SW480 (cell line): ENCODE measurements around the gene RTF1.
"Not testable (repeated sequence)": the region's sequence is repeated elsewhere in the genome, so short reads cannot be mapped to it uniquely, and the experiment has no call there.

Source experiments
- DNase-seq: peaks from one replicate; pipeline ENCODE4 v3.0.0-alpha.2; 2016; ENCODE audit warnings: low spot score

Gene RTF1

DNA sequence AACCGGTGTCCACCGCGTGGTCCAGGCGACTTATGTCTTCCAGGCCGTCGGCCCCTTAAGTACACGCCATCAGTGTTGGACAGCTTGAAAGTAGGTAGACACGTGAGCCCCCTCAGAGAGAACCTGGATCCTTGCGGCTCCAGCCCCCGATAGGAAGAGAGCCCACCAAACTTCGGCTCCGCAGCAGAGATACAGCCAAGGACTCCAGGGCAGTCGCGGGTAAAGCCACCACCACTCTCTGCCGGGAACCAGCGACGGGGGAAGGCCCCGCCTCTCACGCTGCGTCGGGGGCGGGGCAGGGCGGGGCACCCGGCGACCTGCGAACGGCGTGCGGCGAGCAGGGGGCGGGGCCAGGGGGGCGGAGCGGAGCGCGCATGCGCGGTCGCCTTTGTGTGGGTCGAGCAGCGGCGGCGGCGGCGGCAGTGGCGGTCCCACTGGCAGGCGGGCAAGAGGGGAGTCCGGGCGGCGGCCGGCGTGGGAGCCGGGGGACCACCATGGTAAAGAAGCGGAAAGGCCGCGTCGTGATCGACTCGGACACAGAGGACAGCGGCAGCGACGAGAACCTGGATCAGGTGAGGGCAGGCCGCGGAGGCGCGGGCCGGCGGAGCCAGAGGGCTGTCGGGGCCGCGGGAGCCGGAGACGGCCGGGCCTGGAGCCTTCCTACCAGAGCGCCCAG, at the start of gene RTF1:
TSS of gene RTF1 (plus strand) at position 354 of the 676 bp plus-strand sequence. CDS start at position 375, 21 bp downstream.
- peak; percentile 76 for DNase-seq

DNA sequence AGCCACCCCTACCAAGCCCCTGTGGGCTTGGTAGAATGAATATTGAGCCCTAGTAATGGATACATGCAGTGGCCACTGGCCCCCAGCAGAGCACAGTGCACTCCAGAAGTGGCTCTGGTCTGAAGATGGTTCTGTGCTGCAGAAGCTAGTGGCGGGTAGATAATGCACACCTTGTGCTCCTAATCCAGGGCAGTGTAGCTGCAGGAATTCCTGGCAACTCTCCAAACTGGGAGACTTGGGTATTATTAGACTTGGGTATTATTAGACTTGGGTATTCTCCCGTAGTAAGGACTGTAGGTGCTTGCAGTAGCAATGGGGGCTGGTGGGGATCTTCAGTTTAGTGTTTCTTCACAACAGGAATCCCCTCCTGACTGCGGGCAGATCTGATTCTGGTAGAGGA, 49.5 kb upstream of the RTF1 start:
- DNase-seq: no peak

DNA sequence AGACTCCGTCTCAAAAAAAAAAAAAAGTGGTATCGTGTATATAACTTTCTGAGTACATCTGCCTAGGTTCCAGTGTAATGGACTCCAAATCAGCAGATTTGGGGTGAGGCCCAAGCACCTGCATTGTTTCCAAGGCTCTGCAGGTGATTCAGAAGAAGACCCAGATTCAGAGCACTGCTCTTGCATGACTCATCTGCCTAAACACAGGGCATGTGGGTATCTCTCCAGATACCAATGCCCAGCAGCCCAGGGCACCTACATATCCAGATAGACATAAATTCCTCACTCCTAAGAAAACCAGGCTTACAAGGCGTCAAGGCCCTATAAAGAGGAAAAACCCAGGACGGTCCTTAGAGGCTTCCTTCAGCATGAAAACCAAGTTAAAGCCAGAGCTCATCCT, 38.9 kb upstream of the RTF1 start:
- peak; percentile 7 for DNase-seq

GRCh38 chr15:41383974-41384749, 32.7 kb upstream of the RTF1 start:
- DNase-seq: not testable (repeated sequence)

DNA sequence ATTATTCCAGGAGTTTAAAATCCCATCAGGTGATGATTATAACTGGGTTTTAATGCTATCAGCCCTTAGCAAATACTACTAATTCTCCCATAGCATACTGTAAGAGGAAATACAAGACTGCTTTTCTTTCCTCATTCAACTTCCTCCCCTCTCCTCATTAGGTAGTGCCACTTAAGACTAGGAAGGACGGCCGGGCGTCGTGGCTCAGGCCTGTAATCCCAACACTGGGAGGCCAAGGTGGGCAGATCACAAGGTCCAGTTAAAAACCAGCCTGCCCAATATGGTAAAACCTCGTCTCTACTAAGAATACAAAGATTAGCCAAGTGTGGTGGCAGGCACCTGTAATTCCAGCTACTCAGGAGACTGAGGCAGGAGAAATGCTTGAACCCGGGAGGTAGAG, 29.2 kb upstream of the RTF1 start:
- no peak for DNase-seq

DNA sequence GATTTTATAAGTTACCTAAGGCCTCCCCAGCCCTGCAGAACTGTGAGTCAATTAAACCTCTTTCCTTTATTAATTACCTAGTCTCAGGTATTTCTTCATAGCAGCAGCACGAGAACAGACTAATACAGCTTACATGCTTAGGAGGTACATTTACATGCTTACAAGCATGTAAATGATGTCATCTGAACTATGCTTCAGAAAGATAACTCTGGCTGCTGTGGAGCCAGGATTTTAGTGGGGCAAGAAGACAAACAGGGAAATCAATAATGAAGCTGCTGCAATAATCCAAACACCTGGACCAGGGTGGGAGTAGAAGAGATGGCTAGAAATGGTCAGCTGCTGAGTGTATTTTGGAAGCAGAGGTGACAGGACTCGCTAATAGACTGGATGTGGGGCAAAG, 24.2 kb upstream of the RTF1 start:
- DNase-seq: no peak

DNA sequence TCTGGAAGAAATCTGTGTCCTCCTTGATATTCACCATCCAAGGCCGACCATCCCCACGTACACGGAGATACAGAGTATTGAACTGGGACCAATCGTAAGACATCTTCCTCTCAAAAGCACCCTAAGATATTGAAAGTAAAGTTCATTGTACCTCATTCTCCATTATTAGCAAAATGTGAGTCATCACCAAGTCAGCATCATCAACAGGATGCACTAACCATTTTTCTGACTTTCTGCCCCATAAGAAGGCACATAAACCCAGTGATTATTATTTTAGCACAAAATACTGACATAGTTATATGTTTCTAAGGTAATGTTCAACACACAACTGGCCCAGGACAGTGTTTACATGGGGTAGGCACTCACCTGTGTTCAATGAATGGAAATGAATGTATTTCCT, 22.0 kb upstream of the RTF1 start:
- no peak for DNase-seq

GRCh38 chr15:41396111-41396510, 20.8 kb upstream of the RTF1 start:
- DNase-seq: no peak

- no peak for DNase-seq
Observed at GRCh38 chr15:41401904-41402267, 15.0 kb upstream of the RTF1 start.

DNA sequence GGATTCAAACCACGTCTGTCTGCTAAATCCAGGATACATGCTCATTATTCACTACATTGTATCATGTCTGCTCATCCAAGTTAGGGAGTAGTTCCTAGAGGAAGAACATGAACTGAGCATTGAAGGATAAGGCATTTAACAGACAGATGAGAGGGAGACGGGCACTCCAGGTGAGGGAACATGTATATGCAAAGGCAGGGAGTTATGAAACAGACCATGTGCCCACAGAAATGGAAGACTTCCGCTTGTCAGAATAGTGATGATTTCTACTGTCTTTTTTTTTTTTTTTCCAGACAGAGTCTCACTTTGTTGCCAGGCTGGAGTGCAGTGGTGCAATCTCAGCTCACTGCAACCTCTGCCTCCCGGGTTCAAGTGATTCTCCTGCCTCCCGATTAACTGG, 9.6 kb upstream of the RTF1 start:
- DNase-seq: no peak

DNA sequence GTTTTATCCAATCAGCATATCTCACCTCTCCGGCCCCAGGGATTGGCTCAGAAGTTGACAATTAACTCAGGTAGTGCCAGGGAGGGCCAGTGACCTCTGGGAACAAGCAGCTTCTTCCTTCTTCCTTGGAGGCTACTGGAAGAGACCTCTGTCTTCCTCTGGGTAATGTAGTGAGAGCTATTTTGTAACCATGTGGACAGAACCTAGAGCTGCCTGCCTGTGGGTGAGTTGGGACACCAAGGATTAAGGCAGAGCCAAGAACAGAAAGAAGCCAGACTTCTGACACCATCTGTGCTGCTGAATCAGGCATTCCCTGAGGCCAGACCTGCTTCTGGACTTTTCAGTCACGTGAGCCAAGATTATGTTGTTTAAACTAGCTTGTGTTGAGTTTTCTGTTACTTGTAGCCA, 8.7 kb upstream of the RTF1 start:
- DNase-seq: no peak

DNA sequence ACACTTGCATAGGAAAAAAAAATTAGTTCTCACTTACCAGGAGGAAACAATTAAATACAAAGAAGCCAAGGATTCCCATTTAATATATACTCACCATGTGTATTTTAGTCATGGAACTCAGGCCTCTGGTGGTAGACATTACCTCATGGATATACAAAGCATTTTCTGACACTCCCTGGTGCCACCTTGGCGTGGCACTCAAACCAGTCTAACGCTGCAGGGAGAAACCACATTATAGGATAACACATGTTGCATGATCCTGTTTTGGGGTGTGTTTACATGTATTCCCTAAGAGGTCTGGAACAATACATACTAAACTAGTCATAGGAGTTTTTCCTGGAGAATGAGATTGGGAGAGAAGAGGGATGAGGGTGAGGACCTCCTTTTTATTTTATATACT, 5.9 kb upstream of the RTF1 start:
- DNase-seq: no peak

DNA sequence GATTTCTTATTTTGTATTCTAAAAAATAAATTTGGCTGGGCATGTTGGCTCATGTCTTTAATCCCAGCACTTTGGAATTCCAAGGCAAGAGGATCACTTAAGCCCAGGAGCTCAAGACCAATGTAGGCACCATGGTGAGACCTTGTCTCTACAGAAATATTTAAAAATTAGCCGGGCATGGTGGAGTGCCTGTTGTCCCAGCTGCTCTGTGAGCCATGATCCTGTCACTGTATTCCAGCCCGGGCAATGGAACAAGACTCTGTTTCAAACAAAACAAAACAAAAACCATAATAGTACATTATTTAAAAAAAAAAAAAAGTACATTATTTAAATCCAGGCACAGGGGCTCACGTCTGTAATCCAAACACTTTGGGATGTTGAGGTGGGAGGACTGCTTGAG, 5.5 kb upstream of the RTF1 start:
- no peak for DNase-seq

- DNase-seq: no peak
Observed at GRCh38 chr15:41416128-41416741, 660 bp upstream of the RTF1 start.

- DNase-seq: peak; percentile 16
Observed at GRCh38 chr15:41417418-41418195, 712 bp downstream of the RTF1 start.

GRCh38 chr15:41423979-41424659, 7.2 kb downstream of the RTF1 start:
- DNase-seq: no peak

DNA sequence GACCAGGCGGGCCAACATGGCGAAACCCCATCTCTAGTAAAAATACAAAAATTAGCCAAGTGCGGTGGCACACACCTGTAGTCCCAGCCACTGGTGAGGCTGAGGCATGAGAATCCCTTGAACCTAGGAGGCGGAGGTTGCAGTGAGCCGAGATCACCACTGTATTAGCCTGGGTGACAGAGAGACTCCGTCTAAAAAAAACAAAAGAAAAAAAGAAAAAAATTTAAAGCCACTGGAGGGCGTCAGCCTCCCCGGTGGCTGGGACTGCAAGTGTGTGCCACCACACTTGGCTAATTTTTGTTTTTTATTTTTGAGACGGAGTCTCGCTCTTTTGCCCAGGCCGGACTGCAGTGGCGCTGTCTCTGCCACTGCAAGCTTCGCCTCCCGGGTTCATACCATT, 7.9 kb downstream of the RTF1 start:
- DNase-seq: no peak

DNA sequence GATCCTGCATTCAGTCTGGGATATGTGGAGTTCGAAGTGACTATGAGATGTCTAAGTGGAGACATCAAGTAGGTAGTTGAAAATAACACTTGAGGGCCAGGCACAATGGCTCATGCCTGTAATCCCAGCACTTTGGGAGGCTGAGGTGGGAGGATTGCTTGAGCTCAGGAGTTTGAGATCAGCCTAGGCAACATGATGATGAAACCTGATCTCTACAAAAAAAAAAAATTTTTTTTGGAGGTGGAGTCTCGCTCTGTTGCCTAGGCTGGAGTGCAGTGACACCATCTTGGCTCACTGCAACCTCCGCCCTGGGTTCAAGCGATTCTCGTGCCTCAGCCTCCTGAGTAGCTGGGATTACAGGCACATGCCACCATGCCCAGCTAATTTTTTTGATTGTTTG, 9.0 kb downstream of the RTF1 start:
- DNase-seq: not testable (repeated sequence)

- no peak for DNase-seq
Observed at GRCh38 chr15:41429003-41429890, 12.4 kb downstream of the RTF1 start.

GRCh38 chr15:41435037-41435786, 18.3 kb downstream of the RTF1 start:
- DNase-seq: no peak
